Chondrocyte (in vitro differentiated cells): ENCODE measurements around the gene CXXC5. TPM values are rescaled to one million over a fixed set of nuclear protein-coding genes. Genes with fewer than 3 reads are reported as not detected.
"Not testable (repeated sequence)": the region's sequence is repeated elsewhere in the genome, so short reads cannot be mapped to it uniquely, and the experiment has no call there.

Experiments
- DNase-seq: peaks from one replicate; pipeline ENCODE4 v3.0.0; 2021; ENCODE audit warnings: mixed read lengths, low spot score
- H3K27ac Mint-ChIP-seq: one replicate; pipeline ENCODE4 v1.8.0; 2021; ENCODE audit warnings: mild to moderate bottlenecking, moderate library complexity, mixed read lengths; ENCODE audit not compliant: unreplicated experiment
- H3K27me3 Mint-ChIP-seq: 2 replicates; pipeline ENCODE4 v1.8.0; 2021; ENCODE audit warnings: low read depth, mixed read lengths
- H3K36me3 Mint-ChIP-seq: 2 replicates; pipeline ENCODE4 v1.8.0; 2021; ENCODE audit warnings: low read depth, mixed read lengths
- H3K4me1 Mint-ChIP-seq: 2 replicates; pipeline ENCODE4 v1.8.0; 2021; ENCODE audit warnings: low read depth, mild to moderate bottlenecking, mixed read lengths
- H3K4me3 Mint-ChIP-seq: one replicate; pipeline ENCODE4 v1.8.0; 2021; ENCODE audit warnings: mild to moderate bottlenecking, moderate library complexity, mixed read lengths; ENCODE audit not compliant: unreplicated experiment
- H3K9me3 Mint-ChIP-seq: 2 replicates; pipeline ENCODE4 v1.8.0; 2021; ENCODE audit warnings: low read depth, mixed read lengths
- CTCF ChIP-seq: fragments of 200-600 bp; sonication (generic); IDR thresholded peaks from 2 replicates; pipeline ENCODE4 v1.5.0; 2021; ENCODE audit warnings: antibody characterized with exemption, mild to moderate bottlenecking, moderate library complexity
- total RNA-seq: library from RNA; stranded (reverse); gene quantifications from 3 replicates; pipeline ENCODE4 v1.2.1, GENCODE V29; 2021

The CXXC5 gene
- total RNA-seq, 1 donor from 2014 or later = 144 TPM

GRCh38 chr5:139711906-139712224 is 63.7 kb downstream of the CXXC5 start:
- Mint-ChIP-seq H3K4me1 (peaks cover 42% of the 10 kb centered on the region), H3K36me3 (no peaks in the 10 kb centered on the region), H3K27me3 (no peaks in the 10 kb centered on the region), H3K9me3 (no peaks in the 10 kb centered on the region), H3K27ac (peak overlapping the region; percentile 81), H3K4me3 (peak overlapping the region; percentile 66)
- TF ChIP-seq CTCF = no peak
- DNase-seq = no peak

- Mint-ChIP-seq H3K27ac (peak overlapping the region; percentile 61), H3K36me3 (no peaks in the 10 kb centered on the region), H3K4me1 (peaks cover 38% of the 10 kb centered on the region), H3K9me3 (no peaks in the 10 kb centered on the region), H3K27me3 (no peaks in the 10 kb centered on the region), H3K4me3 (no peak overlapping the region)
- DNase-seq = no peak
- TF ChIP-seq CTCF = no peak
Observed at GRCh38 chr5:139712412-139712811, 64.3 kb downstream of the CXXC5 start.

GRCh38 chr5:139713898-139714297 is 65.7 kb downstream of the CXXC5 start:
- H3K27ac Mint-ChIP-seq, H3K27me3 Mint-ChIP-seq, DNase-seq, H3K4me3 Mint-ChIP-seq, H3K36me3 Mint-ChIP-seq, H3K9me3 Mint-ChIP-seq: not testable (repeated sequence)
- H3K4me1 Mint-ChIP-seq = peaks cover 26% of the 10 kb centered on the region

GRCh38 chr5:139717221-139717620 is 69.1 kb downstream of the CXXC5 start:
- H3K27me3 Mint-ChIP-seq = no peaks in the 10 kb centered on the region
- TF ChIP-seq CTCF = no peak
- peaks cover 6% of the 10 kb centered on the region for H3K9me3 Mint-ChIP-seq
- H3K36me3 Mint-ChIP-seq = peaks cover 7% of the 10 kb centered on the region
- no peak overlapping the region for H3K4me3 Mint-ChIP-seq
- no peak overlapping the region for H3K27ac Mint-ChIP-seq
- DNase-seq = no peak
- H3K4me1 Mint-ChIP-seq = peaks cover 12% of the 10 kb centered on the region

GRCh38 chr5:139718403-139718802 is 70.3 kb downstream of the CXXC5 start:
- H3K4me1 Mint-ChIP-seq, H3K4me3 Mint-ChIP-seq, H3K27me3 Mint-ChIP-seq, DNase-seq, H3K27ac Mint-ChIP-seq, H3K9me3 Mint-ChIP-seq, H3K36me3 Mint-ChIP-seq: not testable (repeated sequence)

GRCh38 chr5:139719970-139720369 is 71.8 kb downstream of the CXXC5 start:
- H3K36me3 Mint-ChIP-seq, H3K4me3 Mint-ChIP-seq, H3K27ac Mint-ChIP-seq, H3K27me3 Mint-ChIP-seq, H3K9me3 Mint-ChIP-seq, DNase-seq: not testable (repeated sequence)
- peaks cover 12% of the 10 kb centered on the region for H3K4me1 Mint-ChIP-seq

- no peaks in the 10 kb centered on the region for H3K9me3 Mint-ChIP-seq
- TF ChIP-seq CTCF = no peak
- peak overlapping the region; percentile 6 for H3K27ac Mint-ChIP-seq
- DNase-seq = no peak
- H3K4me1 Mint-ChIP-seq = peaks cover 31% of the 10 kb centered on the region
- no peak overlapping the region for H3K4me3 Mint-ChIP-seq
- H3K36me3 Mint-ChIP-seq = peaks cover 2% of the 10 kb centered on the region
- no peaks in the 10 kb centered on the region for H3K27me3 Mint-ChIP-seq
Observed at GRCh38 chr5:139723986-139724587, 75.9 kb downstream of the CXXC5 start.
